Neural cell (in vitro differentiated cells): ENCODE results near the gene BICDL1. TPM values are rescaled to one million over a fixed set of nuclear protein-coding genes. Genes with fewer than 3 reads are reported as not detected.

Source experiments
- H2AFZ ChIP-seq: fragments of 200-600, 300-800 bp; sonication (generic), shearing (Covaris generic); 2 replicates; pipeline ENCODE4 v1.6.0; 2014; ENCODE audit warnings: low read depth, mild to moderate bottlenecking, antibody characterized with exemption, low read length, moderate library complexity
- H3F3A ChIP-seq: fragments of 200-600 bp; shearing (Covaris generic); 2 replicates; pipeline ENCODE4 v1.6.1; 2016; ENCODE audit warnings: mild to moderate bottlenecking, moderate library complexity, mixed read lengths, antibody characterized with exemption, low read length; ENCODE audit not compliant: insufficient read depth, poor library complexity, severe bottlenecking
- H3K27ac ChIP-seq: fragments of 200-600, 300-800 bp; sonication (generic), shearing (Covaris generic); 2 replicates; pipeline ENCODE4 v1.5.1; 2014; ENCODE audit warnings: mild to moderate bottlenecking, low read length, moderate library complexity
- H3K27me3 ChIP-seq: fragments of 300-800, 200-600 bp; sonication (generic), shearing (Covaris generic); 2 replicates; pipeline ENCODE4 v1.6.0; 2014; ENCODE audit warnings: mild to moderate bottlenecking, low read depth, low read length, moderate library complexity; ENCODE audit not compliant: insufficient read depth
- H3K36me3 ChIP-seq: fragments of 300-800, 200-600 bp; sonication (generic), shearing (Covaris generic); 2 replicates; pipeline ENCODE4 v1.5.1; 2014; ENCODE audit warnings: mild to moderate bottlenecking, antibody characterized with exemption, low read length, moderate library complexity; ENCODE audit not compliant: insufficient read depth
- H3K4me2 ChIP-seq: fragments of 300-800, 200-600 bp; sonication (generic), shearing (Covaris generic); 2 replicates; pipeline ENCODE4 v1.6.0; 2014; ENCODE audit warnings: mild to moderate bottlenecking, low read length
- H3K4me3 ChIP-seq: fragments of 300-800, 200-600 bp; sonication (generic), shearing (Covaris generic); 2 replicates; pipeline ENCODE4 v1.5.1; 2014; ENCODE audit warnings: mild to moderate bottlenecking, low read length, moderate library complexity
- H3K79me2 ChIP-seq: fragments of 200-600 bp; shearing (Covaris generic); replicated peaks from 2 replicates; pipeline ENCODE4 v1.6.0; 2014; ENCODE audit warnings: mild to moderate bottlenecking, low read length, moderate library complexity; ENCODE audit not compliant: insufficient read depth
- H3K9ac ChIP-seq: fragments of 300-800, 200-600 bp; sonication (generic), shearing (Covaris generic); 2 replicates; pipeline ENCODE4 v1.6.1; 2016; ENCODE audit warnings: mild to moderate bottlenecking, low read length, mixed read lengths
- H3K9me2 ChIP-seq: fragments of 200-600 bp; shearing (Covaris generic); 2 replicates; pipeline ENCODE4 v1.6.1; 2016; ENCODE audit warnings: mild to moderate bottlenecking, low read length, mixed read lengths; ENCODE audit not compliant: insufficient read depth
- H3K9me3 ChIP-seq: fragments of 200-600, 300-800 bp; sonication (generic), shearing (Covaris generic); 2 replicates; pipeline ENCODE4 v1.6.1; 2016; ENCODE audit warnings: mild to moderate bottlenecking, mixed run types, low read length, moderate library complexity, mixed read lengths
- H4K20me1 ChIP-seq: fragments of 200-600 bp; shearing (Covaris generic); 2 replicates; pipeline ENCODE4 v1.6.1; 2016; ENCODE audit warnings: mild to moderate bottlenecking, mixed run types; ENCODE audit not compliant: insufficient read depth
- EP300 ChIP-seq: fragments of 450-650 bp; conservative IDR thresholded peaks from 2 replicates; pipeline ENCODE4 v1.6.1; 2014; ENCODE audit warnings: antibody characterized with exemption, mild to moderate bottlenecking, moderate library complexity; ENCODE audit not compliant: poor library complexity, severe bottlenecking
- EZH2 ChIP-seq: fragments of 200-600, 300-800 bp; shearing (Covaris generic), sonication (generic); IDR thresholded peaks from 2 replicates; pipeline ENCODE4 v1.6.1; 2014; ENCODE audit warnings: antibody characterized with exemption, low read length, borderline replicate concordance, mild to moderate bottlenecking; ENCODE audit not compliant: insufficient read depth, poor library complexity, severe bottlenecking
- MXI1 ChIP-seq: fragments of 450-650 bp; conservative IDR thresholded peaks from 2 replicates; pipeline ENCODE4 v1.6.1; 2014; ENCODE audit warnings: antibody characterized with exemption, mild to moderate bottlenecking; ENCODE audit not compliant: poor library complexity, severe bottlenecking
- POLR2AphosphoS5 ChIP-seq: IDR thresholded peaks from 2 replicates; pipeline ENCODE4 v1.6.1; 2012
- RAD21 ChIP-seq: fragments of 450-650 bp; conservative IDR thresholded peaks from 2 replicates; pipeline ENCODE4 v1.6.1; 2014; ENCODE audit warnings: antibody characterized with exemption, mild to moderate bottlenecking, moderate library complexity
- SMC3 ChIP-seq: fragments of 450-650 bp; conservative IDR thresholded peaks from 2 replicates; pipeline ENCODE4 v1.6.1; 2014; ENCODE audit warnings: antibody characterized with exemption, mild to moderate bottlenecking, moderate library complexity; ENCODE audit not compliant: poor library complexity
- TAF1 ChIP-seq: IDR thresholded peaks from 2 replicates; pipeline ENCODE4 v1.6.1; 2012; ENCODE audit warnings: low read depth
- polyA plus RNA-seq: library from polyadenylated mRNA; depleted of rRNA; stranded (reverse); fragments of >200 nt; gene quantifications from 2 replicates; pipeline ENCODE4 v1.2.3, GENCODE V29; 2014
- TF ChIP-seq, protein P1 (sequence below): fragments of 450-650 bp; IDR thresholded peaks from 2 replicates; pipeline ENCODE4 v1.5.1; 2014; ENCODE audit warnings: antibody characterized with exemption, mild to moderate bottlenecking, moderate library complexity; ENCODE audit not compliant: poor library complexity, severe bottlenecking
- TF ChIP-seq, protein P2 (sequence below): IDR thresholded peaks from 2 replicates; pipeline ENCODE4 v1.6.1; 2012; ENCODE audit warnings: borderline replicate concordance

Gene BICDL1
- polyA plus RNA-seq, 1 donor from 2014 or later, result 136 TPM

DNA sequence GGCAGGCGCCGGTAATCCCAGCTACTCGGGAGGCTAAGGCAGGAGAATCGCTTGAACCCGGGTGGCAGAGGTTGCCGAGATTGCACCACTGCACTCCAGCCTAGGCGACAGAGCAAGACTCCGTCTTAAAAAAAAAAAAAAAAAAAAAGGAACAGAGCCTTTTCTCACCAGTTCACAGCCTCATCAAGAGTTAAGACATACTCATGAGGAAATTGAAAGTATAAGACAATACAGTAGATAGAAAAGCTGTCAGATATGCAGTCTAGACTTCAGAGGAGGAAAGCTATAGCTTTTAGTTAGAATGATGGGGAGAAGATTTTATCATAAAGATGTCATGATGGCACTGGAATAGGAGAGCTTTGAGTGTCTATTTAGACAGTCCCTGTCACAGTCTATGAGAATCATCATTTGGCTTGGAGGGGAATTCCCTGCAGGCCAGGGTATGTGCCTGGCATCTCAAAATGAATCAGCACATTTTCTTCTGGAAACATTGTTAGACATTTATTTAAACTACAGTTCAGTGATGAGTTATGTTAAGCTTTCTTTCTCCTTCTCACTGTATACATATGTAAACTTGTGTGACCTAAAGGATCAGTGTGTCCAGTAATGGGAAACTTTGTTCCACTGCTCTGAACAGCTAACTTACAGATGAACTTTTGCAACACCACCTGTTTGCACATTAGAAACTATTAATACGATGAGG is 130.4 kb downstream of the BICDL1 start:
- no peak overlapping the region for H3K9ac ChIP-seq
- TF ChIP-seq RAD21 (no peak), POLR2AphosphoS5 (peak; percentile 78), SMC3 (no peak), EZH2 (no peak), TAF1 (no peak), MXI1 (no peak), EP300 (peak; percentile 87)
- TF ChIP-seq, protein P1, sequence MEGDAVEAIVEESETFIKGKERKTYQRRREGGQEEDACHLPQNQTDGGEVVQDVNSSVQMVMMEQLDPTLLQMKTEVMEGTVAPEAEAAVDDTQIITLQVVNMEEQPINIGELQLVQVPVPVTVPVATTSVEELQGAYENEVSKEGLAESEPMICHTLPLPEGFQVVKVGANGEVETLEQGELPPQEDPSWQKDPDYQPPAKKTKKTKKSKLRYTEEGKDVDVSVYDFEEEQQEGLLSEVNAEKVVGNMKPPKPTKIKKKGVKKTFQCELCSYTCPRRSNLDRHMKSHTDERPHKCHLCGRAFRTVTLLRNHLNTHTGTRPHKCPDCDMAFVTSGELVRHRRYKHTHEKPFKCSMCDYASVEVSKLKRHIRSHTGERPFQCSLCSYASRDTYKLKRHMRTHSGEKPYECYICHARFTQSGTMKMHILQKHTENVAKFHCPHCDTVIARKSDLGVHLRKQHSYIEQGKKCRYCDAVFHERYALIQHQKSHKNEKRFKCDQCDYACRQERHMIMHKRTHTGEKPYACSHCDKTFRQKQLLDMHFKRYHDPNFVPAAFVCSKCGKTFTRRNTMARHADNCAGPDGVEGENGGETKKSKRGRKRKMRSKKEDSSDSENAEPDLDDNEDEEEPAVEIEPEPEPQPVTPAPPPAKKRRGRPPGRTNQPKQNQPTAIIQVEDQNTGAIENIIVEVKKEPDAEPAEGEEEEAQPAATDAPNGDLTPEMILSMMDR, result no peak
- TF ChIP-seq, protein P2, sequence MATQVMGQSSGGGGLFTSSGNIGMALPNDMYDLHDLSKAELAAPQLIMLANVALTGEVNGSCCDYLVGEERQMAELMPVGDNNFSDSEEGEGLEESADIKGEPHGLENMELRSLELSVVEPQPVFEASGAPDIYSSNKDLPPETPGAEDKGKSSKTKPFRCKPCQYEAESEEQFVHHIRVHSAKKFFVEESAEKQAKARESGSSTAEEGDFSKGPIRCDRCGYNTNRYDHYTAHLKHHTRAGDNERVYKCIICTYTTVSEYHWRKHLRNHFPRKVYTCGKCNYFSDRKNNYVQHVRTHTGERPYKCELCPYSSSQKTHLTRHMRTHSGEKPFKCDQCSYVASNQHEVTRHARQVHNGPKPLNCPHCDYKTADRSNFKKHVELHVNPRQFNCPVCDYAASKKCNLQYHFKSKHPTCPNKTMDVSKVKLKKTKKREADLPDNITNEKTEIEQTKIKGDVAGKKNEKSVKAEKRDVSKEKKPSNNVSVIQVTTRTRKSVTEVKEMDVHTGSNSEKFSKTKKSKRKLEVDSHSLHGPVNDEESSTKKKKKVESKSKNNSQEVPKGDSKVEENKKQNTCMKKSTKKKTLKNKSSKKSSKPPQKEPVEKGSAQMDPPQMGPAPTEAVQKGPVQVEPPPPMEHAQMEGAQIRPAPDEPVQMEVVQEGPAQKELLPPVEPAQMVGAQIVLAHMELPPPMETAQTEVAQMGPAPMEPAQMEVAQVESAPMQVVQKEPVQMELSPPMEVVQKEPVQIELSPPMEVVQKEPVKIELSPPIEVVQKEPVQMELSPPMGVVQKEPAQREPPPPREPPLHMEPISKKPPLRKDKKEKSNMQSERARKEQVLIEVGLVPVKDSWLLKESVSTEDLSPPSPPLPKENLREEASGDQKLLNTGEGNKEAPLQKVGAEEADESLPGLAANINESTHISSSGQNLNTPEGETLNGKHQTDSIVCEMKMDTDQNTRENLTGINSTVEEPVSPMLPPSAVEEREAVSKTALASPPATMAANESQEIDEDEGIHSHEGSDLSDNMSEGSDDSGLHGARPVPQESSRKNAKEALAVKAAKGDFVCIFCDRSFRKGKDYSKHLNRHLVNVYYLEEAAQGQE, result peak; percentile 31
- H2AFZ ChIP-seq, result no peak overlapping the region
- H3K27ac ChIP-seq, result no peak overlapping the region
- no peaks in the 10 kb centered on the region for H3K27me3 ChIP-seq
- no peaks in the 10 kb centered on the region for H4K20me1 ChIP-seq
- H3F3A ChIP-seq, result no peaks in the 10 kb centered on the region
- no peaks in the 10 kb centered on the region for H3K36me3 ChIP-seq
- no peaks in the 10 kb centered on the region for H3K9me2 ChIP-seq
- no peak overlapping the region for H3K4me3 ChIP-seq
- H3K4me2 ChIP-seq, result no peak overlapping the region
- H3K9me3 ChIP-seq, result no peaks in the 10 kb centered on the region
- peaks cover 30% of the 10 kb centered on the region for H3K79me2 ChIP-seq

DNA sequence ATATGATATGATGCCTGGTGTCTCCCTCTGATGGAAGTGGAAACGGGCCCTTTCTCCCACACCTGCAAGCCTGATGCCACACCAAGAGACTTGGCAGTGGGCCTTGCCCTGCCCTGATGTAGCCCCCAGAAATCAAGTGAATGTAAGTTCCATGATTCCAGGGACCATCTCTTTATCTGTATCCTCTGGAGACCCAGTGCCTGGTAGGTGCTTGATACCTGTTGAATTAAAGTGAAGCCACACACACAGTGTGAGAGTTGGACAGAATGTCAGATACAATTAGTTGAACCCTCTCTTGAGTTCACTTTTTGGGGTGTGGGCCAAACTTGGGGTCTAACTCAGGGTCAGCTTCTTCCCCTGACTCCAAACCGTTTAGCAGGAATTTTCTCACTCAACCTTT is 132.3 kb downstream of the BICDL1 start:
- Histone ChIP-seq H3K27ac (no peak overlapping the region), H3K27me3 (no peaks in the 10 kb centered on the region), H3K9me3 (no peaks in the 10 kb centered on the region), H3K4me2 (no peak overlapping the region), H3K4me3 (no peak overlapping the region), H3K9me2 (no peaks in the 10 kb centered on the region), H4K20me1 (no peaks in the 10 kb centered on the region), H3K9ac (no peak overlapping the region), H3K79me2 (peaks cover 12% of the 10 kb centered on the region), H3K36me3 (no peaks in the 10 kb centered on the region), H3F3A (no peaks in the 10 kb centered on the region), H2AFZ (no peak overlapping the region)
- TF ChIP-seq MXI1 (no peak), RAD21 (no peak), POLR2AphosphoS5 (no peak), EZH2 (no peak), EP300 (no peak), SMC3 (no peak), TAF1 (no peak)
- TF ChIP-seq, protein P2, result no peak
- TF ChIP-seq, protein P1, result no peak
